ENCODE data around the gene KLF2.
"Not testable (repeated sequence)": the region's sequence is repeated elsewhere in the genome, so short reads cannot be mapped to it uniquely, and the experiment has no call there.

The KLF2 gene

DNA sequence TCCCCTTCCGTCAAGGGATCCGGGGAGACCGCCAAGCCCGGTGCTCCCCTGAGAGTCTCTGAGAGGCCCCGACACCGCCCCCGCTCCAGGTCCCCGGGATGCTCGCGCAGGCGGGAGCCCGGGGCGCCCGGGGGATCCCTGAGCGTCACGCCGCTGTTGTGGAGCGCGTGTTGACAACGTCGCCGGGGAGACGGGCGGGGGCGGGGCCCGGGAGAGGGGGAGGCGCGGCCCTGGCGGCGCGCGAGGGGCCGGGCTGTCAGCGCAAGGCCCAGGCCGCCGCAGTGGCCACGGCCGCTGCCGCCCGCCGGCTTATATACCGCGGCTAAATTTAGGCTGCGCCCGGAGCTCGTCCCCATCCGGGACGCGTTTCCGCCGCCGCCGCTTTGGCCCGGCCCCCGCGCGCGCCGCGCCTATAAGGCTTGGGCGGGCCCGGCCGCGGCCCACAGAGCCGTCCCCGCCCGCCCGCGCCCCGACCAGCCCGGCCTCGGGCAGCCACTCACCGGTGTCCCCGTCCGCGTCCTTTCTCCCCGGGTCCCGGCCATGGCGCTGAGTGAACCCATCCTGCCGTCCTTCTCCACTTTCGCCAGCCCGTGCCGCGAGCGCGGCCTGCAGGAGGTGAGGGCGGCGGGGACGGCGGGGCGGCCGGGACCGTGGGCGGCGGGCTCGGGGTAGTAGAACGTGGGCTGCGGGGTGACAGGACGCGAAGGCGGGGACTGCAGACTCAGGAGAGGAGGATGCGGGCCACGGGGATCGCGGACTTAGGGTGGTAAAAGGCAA lies at the start of gene KLF2:
TSS of gene KLF2 (plus strand) at position 443 of the 777 bp plus-strand sequence. CDS start at position 541, 98 bp downstream.
- peak; percentile 32 for DNase-seq

DNA sequence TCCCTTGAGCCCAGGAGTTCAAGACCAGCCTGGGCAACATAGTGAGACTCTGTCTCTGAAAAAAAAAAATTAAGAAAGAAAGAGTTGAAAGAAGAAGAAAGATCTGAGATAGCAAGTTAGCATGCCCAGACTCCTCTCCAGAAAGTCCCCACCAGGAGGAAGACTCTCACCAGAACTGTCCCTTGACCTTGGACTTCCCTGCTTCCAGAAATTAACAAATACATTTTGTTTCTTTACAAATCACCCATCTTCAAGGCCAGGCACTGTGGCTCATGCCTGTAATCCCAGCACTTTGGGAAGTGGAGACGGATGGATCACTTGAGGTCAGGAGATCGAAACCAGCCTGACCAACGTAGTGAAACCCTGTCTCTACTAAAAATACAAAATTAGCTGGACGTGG lies 44.3 kb upstream of the KLF2 start:
- DNase-seq: no peak

DNA sequence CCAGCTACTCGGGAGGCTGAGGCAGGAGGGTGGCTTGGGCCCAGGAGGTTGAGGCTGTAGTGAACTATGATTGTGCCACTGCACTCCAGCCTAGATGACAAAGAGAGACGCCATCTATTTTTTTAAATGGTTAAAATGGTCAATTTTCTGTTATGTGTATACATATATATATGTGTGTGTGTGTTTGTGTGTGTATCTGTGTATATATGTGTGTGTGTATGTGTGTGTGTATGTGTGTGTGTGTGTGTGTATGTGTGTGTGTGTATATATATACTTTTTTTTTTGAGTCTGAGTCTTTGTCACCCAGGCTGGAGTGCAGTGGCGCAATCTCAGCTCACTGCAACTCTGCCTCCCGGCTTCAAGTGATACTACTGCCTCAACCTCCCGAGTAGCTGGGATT lies 42.9 kb upstream of the KLF2 start:
- DNase-seq: no peak

DNA sequence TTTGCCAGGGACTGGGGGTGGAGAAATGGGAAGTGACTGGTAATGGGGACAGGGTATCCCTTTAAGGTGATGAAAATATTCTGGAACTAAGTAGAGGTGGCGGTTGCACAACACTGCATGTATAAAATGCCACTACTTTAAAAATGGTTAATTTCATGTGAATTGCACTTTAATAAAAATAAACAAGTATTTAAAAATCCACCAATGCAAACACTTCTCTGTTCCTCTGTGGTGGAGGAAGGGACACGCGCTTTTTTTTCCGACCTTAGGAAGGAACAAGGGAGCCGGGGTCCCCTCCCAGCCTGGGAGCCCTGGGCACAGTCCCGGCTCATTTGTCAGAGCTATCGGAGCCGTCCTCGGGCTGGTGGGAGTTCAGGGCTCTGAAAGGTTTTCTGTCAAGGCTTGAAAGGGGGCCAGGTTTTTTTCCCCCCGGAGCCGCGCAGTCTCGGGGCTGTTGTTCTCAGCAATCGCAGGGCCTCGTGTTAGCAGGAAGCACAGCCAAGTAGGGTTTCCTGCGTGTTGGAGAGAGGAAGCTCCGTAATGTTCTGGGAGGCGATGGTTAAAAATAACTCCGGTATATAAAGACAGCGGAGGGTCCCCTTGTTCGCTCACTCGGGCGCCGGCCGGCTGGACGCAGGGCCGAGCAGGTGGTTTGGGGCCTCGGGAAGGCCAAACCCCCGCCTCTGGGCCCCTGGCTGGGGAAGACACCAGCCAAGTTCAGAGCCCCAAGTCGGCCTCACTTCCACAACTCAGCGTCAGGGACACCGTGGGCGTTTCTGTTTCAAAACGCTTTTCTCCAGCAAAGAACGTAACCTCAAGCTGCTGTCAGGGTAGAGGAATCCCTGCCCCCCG lies 41.2 kb upstream of the KLF2 start:
- no peak for DNase-seq

DNA sequence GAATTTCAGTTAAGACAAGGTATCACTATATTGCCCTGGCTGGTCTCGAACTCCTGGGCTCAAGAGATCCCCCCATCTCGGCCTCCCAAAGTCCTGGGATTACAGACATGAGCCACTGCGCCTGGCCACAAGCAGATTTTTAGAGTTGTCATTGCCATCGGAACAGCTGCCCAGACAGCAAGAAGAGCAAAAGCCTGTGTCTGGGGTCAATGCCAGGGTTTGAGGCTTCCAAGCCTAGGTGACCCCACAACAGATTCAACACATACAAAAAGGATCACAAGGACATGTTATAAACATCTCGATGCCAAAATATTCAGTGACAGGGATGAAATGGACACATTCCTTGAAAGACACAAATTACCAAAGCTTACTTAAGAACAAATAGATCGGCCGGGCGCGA lies 40.1 kb upstream of the KLF2 start:
- DNase-seq: no peak

DNA sequence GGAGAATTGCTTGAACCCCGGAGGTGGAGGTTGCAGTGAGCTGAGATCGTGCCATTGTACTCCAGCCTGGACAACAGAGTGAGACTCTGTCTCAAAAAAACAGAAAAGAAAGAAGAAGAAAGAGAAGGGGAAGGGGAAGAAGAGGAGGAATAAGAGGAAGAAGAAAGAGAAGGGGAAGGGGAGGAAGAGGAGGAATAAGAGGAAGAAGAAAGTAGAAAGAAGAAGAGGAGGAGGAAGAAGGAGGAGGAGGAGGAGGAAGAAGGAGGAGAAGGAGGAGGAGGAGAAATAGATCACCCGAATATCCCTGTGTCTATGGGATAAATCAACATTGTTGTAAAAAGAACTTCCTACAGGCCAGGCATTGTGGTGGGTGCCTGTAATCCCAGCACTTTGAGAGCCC lies 39.5 kb upstream of the KLF2 start:
- DNase-seq: not testable (repeated sequence)

DNA sequence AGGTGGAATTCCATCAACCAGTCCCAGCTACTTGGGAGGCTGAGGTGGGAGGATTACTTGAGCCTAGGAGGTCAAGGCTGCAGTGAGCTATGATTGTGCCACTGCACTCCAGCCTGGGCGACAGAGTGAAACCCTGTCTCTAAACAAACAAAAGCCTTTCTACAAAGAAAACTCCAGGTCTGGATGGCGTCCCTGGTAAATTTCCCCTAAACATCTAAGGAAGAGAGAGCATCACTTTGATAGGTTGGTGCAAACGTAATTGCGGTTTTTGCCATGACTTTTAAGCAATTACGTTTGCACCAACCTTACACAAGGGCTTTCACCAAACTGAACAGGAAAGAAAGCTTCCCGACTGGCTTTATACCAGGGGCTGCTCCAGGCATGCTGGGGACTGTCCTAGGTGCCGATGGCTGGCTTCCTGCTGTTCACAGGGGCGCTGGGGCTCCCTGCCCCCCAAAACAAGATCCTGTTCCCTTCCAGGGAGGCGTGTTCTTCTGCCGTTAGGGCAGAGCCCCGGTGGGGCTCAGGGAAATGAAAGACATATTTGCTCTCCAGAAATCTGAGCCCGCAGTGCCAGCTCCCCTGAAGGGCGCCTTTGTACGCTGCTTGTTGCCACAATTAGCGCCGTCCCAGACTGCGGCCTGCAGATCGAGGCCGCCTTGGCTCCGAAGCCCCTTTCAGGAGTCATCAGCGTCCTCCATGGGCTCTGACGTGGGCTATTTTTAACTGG lies 38.7 kb upstream of the KLF2 start:
- DNase-seq: peak; percentile 15

DNA sequence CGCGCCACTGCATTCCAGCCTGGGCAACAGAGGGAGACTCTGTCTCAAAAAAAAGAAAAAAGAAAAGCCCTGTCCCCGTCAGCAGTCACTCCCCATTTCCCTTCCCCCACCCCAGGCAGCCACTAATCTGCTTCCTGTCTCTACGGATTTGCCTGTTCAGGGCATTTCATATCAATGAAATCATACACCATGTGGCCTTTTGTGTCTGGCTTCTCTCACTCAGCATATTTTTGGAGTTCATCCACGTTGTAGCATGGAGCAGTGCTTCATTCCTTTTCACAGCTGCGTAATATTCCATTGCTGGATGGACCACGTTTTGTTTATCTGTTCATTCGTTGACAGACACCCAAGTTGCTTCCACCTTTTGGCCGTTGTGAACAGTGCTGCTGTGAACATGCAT lies 36.1 kb upstream of the KLF2 start:
- no peak for DNase-seq

DNA sequence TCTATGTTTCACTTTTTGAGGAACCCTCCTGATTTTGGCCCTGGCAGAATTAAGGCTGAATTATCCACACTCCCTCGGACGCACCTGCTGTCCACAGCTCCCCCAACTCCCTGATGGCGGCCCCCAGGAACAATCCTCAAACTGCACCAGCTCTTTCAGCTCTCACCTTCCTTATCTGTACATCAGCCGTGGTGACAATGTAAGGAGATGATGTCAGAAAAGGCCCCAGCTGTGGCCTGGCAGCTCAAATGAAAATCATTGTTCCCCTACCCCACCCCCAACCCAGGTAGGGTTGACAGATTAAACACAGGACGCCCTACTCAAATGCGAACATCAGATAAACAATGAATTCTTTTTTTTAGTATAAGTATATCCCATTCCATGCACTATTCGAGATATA lies 35.0 kb upstream of the KLF2 start:
- no peak for DNase-seq

DNA sequence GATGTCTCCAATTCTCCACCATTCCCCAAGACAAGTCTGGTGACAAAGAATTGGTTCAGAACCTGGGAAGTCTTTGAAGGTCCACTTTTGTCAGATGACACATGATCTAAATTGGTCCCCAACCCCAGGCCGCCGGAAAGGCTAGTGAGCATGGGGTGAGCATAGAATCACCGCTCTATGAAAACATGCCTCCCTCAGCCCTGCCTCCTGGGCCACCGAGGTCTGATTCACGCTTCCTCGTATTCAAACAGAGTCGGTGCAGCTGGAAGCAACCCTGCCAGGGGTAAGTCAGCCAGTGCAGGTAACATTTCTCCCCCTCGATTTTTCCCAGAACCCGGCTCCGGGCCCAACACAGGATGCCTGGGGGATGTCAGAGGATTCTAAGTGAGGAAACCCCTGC lies 33.9 kb upstream of the KLF2 start:
- DNase-seq: no peak

DNA sequence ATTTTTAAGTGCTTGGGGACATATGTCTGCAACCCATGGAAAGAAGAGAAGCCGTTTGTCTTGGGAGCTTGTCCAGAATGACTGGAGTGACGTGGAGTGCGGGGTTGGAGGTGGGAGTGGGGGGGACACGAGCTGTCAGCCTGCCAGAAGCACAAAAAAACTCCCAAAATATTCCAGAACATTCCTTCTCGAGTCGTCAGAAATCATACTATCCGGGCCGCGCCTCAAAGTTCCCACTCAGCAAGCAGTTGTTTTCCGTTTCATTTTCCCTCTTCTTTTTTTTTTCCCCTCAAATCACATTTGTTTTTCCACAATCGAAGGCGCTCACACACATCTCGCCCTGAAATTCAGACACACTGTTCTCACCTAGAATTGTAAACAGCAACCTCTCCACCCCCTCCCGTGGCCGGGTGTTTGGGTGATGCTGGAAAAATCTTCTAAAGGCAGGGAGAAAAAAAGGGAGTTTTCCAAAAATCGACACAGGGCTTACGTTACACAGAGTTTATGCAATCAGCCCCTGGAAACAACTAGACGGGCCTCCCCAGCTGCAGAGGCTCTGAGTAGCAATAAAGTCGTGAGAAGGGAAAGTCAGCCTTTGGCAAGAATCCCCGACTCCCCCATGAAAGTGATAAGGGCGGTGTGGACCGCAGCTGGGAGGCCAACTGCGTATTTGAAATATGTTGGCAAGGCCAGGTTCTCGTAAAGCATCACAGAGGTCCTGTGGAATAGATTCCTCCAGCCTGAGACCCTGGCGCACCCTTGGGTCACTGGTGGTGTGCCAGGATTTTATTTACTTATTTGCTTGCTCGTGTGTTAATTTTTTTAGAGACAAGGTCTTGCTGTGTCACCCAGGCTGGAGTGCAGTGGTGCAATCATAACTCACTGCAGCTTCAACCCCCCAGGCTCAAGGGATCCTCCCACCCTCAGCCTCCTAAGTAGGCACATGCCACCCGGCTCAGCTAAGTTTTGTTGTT lies 31.2 kb upstream of the KLF2 start:
- DNase-seq: no peak

DNA sequence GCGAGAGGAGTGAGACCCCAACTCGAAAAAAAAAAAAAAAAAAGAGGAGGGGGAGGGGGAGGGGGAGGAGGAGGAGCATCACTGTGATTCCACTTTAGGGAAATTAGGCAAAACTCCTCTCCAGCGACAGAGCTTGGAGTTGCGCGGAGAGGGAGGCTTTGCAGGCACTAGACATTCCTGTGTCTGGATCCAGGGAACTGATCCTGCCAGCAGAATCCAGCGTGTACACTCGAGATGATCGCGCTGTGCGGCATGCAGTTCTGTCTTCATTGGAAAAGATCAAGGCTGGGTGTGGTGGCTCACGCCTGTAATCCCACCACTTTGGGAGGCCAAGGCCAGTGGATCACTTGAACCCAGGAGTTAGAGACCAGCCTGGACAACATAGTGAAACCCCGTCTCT lies 29.6 kb upstream of the KLF2 start:
- DNase-seq: no peak

DNA sequence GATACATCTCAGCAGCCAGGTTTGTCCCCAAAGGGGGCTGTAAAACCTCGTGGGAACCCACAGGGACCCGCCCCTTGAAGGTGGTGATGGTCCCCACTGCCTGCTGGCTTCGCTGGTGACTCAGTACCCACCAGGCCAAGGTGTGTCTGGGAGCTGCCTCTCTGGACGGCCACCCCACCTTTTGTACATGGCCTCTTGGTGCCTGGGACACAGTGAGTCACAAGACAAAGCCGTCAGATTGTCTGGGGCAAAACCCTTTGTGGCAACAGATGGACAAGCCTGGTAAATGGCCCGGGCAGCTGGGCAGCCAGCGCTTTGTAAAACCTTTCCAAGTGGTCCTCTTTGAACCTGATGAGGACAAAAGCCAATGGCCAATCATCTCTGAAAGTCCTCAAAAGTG lies 27.9 kb upstream of the KLF2 start:
- no peak for DNase-seq

DNA sequence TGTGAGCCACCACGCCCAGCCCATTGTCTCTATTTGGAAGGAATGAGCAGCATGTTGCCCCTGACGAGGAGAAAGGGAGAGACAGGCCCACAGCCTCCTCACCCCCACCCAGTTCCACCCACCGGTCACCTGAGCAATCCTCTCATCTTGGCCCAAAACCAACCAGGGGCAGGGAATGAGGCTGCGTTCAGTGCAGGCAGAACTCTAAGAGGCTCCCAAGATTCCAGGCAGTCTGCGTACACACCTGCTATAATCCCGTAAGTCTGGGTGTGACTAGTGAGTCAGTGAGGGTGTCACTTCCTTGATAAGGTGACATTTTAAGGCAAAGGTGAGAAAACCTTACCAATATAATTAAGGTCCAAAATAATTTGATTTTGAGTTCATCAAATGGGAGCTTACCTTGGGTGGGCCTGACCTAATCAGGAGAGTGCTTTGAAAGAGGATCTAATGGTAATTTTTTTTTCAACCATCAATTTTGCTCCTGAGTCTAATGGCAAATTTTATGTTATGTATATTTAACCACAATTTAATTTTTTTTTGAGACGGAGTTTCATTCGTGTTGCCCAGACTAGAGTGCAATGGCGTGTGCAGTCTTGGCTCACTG lies 26.9 kb upstream of the KLF2 start:
- no peak for DNase-seq

DNA sequence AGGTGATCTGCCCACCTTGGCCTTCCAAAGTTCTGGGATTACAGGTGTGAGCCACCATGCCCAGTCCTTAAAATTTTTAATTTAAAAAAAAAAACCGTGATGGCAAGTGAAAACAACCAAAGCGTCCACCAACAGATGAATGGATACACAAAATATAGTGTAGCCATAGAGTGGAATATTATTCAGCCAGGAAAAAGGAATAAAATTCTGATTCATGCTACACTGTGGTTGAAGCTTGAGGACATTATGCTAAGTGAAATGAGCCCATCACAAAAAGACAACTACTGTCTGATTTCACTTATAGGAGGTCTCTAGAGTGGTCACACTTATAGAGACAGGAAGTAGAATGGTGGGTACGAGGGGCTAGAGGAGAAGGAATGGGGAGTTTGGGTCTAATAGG lies 26.3 kb upstream of the KLF2 start:
- DNase-seq: no peak

DNA sequence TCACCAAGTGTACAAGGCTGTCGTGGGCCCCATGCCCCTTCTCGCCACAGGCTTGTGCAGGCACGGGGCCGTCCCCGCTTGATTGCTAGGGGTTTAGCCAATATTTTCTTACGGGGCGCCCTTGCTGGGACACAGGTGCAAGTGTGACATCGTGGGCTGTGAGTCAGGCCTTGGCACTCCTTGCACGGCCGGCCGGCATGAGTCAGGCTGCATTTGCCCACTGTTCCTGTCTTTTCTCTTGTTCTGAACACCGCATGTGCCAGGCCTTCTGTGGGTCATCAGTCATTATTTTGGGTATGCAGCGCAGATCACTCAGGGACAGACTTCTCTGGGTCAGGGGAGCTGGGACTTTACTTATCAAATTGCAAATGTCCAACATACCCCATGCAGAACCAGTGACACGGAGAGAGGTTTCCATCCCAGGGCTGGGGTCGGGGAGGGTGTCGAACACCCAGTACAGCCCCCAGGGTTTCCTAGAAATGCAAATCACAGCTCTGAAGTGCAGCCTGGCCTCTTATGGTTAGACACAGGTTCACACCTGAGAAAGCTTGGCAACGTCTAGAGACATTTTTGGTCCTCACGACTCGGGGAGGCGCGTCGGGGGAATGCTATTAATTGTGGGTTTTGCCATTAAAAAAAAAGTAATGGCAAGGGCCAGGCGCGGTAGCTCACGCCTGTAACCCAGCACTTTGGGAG lies 22.5 kb upstream of the KLF2 start:
- no peak for DNase-seq

DNA sequence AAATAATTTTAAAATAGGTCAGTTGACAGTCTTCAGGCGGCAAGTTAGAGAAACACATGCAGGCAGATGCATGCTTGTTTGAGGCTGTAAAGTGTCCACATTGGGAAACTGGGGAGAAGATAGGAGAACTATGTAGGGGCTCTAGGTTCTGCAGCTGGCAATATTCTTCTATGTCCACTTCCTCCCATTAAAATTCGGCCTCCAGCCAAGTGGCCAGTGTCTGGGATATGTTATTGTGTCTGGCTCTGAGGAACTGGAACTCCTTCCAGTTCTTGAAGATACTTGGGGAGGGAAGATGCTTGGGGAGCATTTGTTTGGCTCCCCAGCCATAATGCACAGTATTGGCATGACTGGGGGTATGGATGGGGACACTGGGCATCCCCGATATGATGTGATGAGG lies 20.9 kb upstream of the KLF2 start:
- DNase-seq: no peak

DNA sequence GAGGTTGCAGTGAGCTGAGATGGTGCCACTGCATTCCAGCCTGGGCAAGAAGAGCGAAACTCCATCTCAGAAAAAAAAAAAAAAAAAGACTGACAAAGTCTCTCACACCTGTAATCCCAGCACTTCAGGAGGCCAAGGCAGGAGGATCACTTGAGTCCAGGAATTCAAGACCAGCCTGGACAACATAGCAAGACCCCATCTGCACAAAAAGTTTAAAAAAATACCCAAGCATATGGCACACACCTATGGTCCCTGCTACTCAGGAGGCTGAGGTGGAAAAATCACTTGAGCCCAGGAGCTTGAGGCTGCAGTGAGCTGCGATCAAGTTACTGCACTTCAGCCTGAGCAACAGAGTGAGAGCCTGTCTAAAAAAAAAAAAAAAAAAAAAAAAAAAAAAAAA lies 20.1 kb upstream of the KLF2 start:
- DNase-seq: not testable (repeated sequence)

DNA sequence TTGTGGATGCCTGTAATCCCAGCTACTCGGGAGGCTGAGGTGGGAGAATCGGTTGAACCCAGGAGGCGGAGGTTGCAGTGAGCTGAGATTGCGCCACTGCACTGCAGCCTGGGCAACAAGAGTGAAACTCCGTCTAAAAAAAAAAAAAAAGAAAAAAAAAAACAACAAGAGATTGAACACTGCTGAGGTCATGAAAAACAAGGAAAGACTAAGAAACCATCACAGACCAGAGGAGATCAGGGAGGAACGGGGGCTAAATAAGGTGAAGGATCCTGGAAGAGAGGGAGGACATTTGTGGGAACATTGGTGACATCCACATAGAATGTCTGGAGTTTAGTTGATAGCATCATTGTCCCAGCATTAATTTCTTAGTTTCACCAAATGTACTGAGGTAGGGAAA lies 19.6 kb upstream of the KLF2 start:
- DNase-seq: not testable (repeated sequence)

DNA sequence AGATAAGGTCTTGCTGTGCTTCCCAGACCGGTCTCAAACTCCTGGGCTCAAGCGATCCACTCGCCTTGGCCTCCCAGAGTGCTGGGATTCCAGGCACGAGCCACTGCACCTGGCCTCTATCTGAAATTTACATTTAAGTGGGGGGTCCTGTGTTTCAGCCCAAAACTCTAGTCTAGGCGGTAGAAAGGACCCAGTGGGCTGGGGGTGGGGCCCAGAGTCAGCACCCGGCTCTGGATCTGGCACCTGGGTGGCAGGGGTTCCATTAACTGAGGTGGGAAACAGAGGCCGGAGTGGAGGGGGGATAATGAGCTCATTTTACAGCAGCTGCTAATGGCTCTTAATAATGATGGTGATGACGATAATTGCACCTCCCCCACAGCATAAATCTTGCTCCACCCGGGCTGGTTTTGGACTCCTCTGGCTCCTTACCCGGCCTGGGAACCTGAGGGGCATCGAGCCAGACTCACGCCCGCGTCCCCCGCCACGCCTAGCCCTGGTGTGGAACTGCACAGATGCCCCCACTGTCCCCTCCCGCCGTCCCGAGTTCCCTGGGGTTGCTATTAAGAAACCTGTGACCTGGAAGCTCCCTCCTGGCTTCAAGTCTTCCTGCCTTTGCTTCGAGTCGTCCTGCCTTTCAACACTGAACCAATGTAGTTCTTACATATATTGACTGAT lies 17.8 kb upstream of the KLF2 start:
- no peak for DNase-seq

DNA sequence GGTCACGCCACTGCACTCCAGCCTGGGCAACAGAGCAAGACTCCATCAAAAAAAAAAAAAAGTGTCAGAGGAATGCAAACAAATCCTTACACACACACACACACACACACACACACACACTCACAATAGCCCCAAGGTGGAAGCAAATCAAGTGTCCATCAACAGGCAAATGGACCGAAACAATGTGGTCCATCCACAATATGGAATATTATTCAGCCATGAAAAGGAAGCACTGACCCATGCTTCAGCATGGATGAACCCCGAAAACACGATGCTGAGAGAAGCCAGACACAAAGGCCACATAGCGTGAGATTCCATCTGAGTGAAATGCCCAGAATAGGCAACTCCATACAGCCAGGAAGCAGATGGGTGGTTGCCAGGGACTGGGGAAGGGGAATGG lies 16.5 kb upstream of the KLF2 start:
- no peak for DNase-seq

All from NCI-H2227 treated with DMSO at 0.1 percent for 48 hours (cell line).